Ascending aorta (tissue), 2 donors: ENCODE data around the gene LMNA. TPM values are rescaled to one million over a fixed set of nuclear protein-coding genes. Genes with fewer than 3 reads are reported as not detected.

ENCODE experiments used
- DNase-seq, 2 donors: peaks; one replicate each; pipeline ENCODE4 v3.0.0-alpha.2; 2019; ENCODE audit warnings: low spot score in 2 of 2
- H3K27ac ChIP-seq, 2 donors: fragments of 200-600 bp; sonication (generic); one replicate each; pipeline ENCODE4 v1.5.1; 2016 to 2017; ENCODE audit warnings: mild to moderate bottlenecking in 1 of 2
- H3K27me3 ChIP-seq: fragments of 200-600 bp; sonication (generic); one replicate; pipeline ENCODE4 v1.5.1; 2017
- H3K36me3 ChIP-seq, 2 donors: fragments of 200-600 bp; sonication (generic); one replicate each; pipeline ENCODE4 v1.5.1; 2016
- H3K4me1 ChIP-seq, 2 donors: fragments of 200-600 bp; sonication (generic); one replicate each; pipeline ENCODE4 v1.5.1; 2016 to 2017; ENCODE audit warnings: mild to moderate bottlenecking in 1 of 2
- H3K4me3 ChIP-seq, 2 donors: fragments of 200-600 bp; sonication (generic); one replicate each; pipeline ENCODE4 v1.5.1; 2016 to 2017; ENCODE audit warnings: mild to moderate bottlenecking in 1 of 2
- H3K9me3 ChIP-seq, 2 donors: fragments of 200-600 bp; sonication (generic); one replicate each; pipeline ENCODE4 v1.5.1; 2016
- CTCF ChIP-seq, 3 experiments: fragments of 200-600 bp in 2 of 3; fragments of 450-650 bp in 1 of 3; sonication (generic) in 2 of 3; IDR thresholded peaks; one replicate each; pipeline ENCODE4 v1.5.1; 2016 to 2019; ENCODE audit warnings: antibody characterized with exemption in 3 of 3, mild to moderate bottlenecking in 1 of 3, moderate library complexity in 1 of 3
- intact Hi-C: fragments of 100-400 bp; cut with DNase I; formaldehyde crosslinking; loops from one replicate; pipeline ENCODE4 v1.15.1; 2023
- total RNA-seq: library from RNA; depleted of rRNA; stranded (reverse); fragments of >200 nt; gene quantifications from one replicate; pipeline ENCODE4 v1.1.0, GENCODE V29; 2016

Gene LMNA
- total RNA-seq, 1 donor from 2014 or later, result 783 TPM

- TF ChIP-seq CTCF (IDR thresholded peaks at IDR 0.05), result no peak
- Histone ChIP-seq H3K4me1 (peaks cover 4 to 14% of the 10 kb centered on the region in 2 donors), H3K36me3 (no peaks in the 10 kb centered on the region), H3K27ac (no peak overlapping the region), H3K4me3 (no peak overlapping the region), H3K9me3 (no peaks in the 10 kb centered on the region), H3K27me3 (no peaks in the 10 kb centered on the region)
- intact Hi-C loops, result loop anchor here (5.0 kb wide), 1 partner anchor 133 kb away; the partner anchor contains the start of gene PMF1
- no peak for DNase-seq
Observed at GRCh38 chr1:156079762-156080161, 34.7 kb upstream of the LMNA start.

GRCh38 chr1:156080241-156080862 lies 34.2 kb upstream of the LMNA start:
- H3K36me3 ChIP-seq, result no peaks in the 10 kb centered on the region
- no peak overlapping the region for H3K27ac ChIP-seq
- intact Hi-C loops, result loop anchor here (5.0 kb wide), 1 partner anchor 132 kb away; the partner anchor contains the start of gene PMF1
- no peak for DNase-seq
- peaks cover 4 to 14% of the 10 kb centered on the region in 2 donors for H3K4me1 ChIP-seq
- H3K4me3 ChIP-seq, result no peak overlapping the region
- TF ChIP-seq CTCF (IDR thresholded peaks at IDR 0.05), result no peak
- H3K9me3 ChIP-seq, result no peaks in the 10 kb centered on the region
- no peaks in the 10 kb centered on the region for H3K27me3 ChIP-seq

- no peak overlapping the region for H3K27ac ChIP-seq
- intact Hi-C loops, result loop anchor here (5.0 kb wide), 1 partner anchor 131 kb away; the partner anchor contains the start of gene PMF1
- no peak for DNase-seq
Observed at GRCh38 chr1:156080863-156081179, 33.7 kb upstream of the LMNA start.

GRCh38 chr1:156081180-156081916 lies 33.2 kb upstream of the LMNA start:
- Histone ChIP-seq H3K36me3 (no peaks in the 10 kb centered on the region), H3K4me3 (peak overlapping the region; percentile 93 to 94), H3K27ac (no peak overlapping the region), H3K27me3 (no peaks in the 10 kb centered on the region), H3K4me1 (peaks cover 4 to 14% of the 10 kb centered on the region in 2 donors), H3K9me3 (no peaks in the 10 kb centered on the region)
- no peak for TF ChIP-seq CTCF (IDR thresholded peaks at IDR 0.05)
- no peak for DNase-seq
- intact Hi-C loops, result loop anchor here (5.0 kb wide), 1 partner anchor 131 kb away; the partner anchor contains the start of gene PMF1

More at GRCh38 chr1:156080863-156081179, 33.7 kb upstream of the LMNA start:
- Histone ChIP-seq H3K9me3 (no peaks in the 10 kb centered on the region), H3K27me3 (no peaks in the 10 kb centered on the region), H3K4me1 (peaks cover 4 to 14% of the 10 kb centered on the region in 2 donors), H3K4me3 (no peak overlapping the region), H3K36me3 (no peaks in the 10 kb centered on the region)
- TF ChIP-seq CTCF (IDR thresholded peaks at IDR 0.05), result no peak

- DNase-seq, result no peak
- no peaks in the 10 kb centered on the region for H3K36me3 ChIP-seq
- no peaks in the 10 kb centered on the region for H3K9me3 ChIP-seq
- H3K27me3 ChIP-seq, result no peaks in the 10 kb centered on the region
- H3K4me3 ChIP-seq, result peak overlapping the region; percentile 93 to 94
- H3K4me1 ChIP-seq, result peaks cover 4 to 14% of the 10 kb centered on the region in 2 donors
- intact Hi-C loops, result loop anchor here (2.0 to 5.0 kb wide), 2 partner anchors 27 to 130 kb away; partner anchors contain the start of genes LAMTOR2 and PMF1
- no peak for TF ChIP-seq CTCF (IDR thresholded peaks at IDR 0.05)
- no peak overlapping the region for H3K27ac ChIP-seq
Observed at GRCh38 chr1:156081917-156082308, 32.6 kb upstream of the LMNA start.
